ENCODE data around the gene GRIN2D.

The GRIN2D gene

GRCh38 chr19:48396824-48397176, 3.3 kb downstream of the GRIN2D start:
- in situ Hi-C loops (cut with HindIII; ENCODE audit: low sequenced_read_pairs): no loop called here

- in situ Hi-C loops (cut with HindIII; ENCODE audit: low sequenced_read_pairs): no loop called here
Observed at GRCh38 chr19:48397263-48398101, 4.0 kb downstream of the GRIN2D start.

GRCh38 chr19:48398102-48398374, 4.6 kb downstream of the GRIN2D start:
- in situ Hi-C loops (cut with HindIII; ENCODE audit: low sequenced_read_pairs): no loop called here

GRCh38 chr19:48398375-48399235, 5.1 kb downstream of the GRIN2D start:
- in situ Hi-C loops (cut with HindIII; ENCODE audit: low sequenced_read_pairs): no loop called here

DNA sequence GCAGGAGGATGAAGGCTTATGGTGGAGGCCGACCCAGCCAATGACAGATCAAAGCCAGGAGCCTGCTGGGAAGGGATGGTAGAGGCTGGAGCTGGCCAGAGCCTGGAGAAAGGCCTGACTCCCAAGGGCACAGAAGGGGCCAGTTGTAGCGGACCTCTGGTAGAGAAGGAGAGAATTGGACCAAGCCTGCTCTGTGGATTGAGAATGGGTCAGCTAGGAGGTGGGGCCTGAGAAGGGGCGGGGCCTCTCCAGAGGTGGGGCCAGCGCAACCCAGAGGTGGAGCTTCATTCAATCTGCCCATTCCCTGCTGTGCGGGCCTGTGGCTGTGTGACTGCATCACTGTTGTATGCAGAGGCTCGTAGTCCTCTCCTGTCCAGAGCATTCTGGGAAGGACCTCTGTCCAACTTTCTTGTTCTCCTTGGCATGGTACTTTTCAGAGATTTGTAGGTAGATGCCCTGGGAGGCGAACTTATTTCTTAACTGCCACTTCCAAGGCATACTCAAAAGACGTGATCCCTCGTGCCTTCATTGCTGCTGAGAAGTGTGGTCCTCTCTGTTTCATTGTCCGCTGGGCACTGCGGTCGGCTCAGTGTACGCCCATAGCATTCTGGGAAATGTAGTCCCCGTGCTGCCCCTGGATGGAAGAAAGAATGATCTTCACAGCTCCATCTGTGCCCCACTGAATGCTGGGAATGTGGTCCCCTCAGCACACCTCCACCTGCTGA, 6.7 kb downstream of the GRIN2D start:
- in situ Hi-C loops (cut with HindIII; ENCODE audit: low sequenced_read_pairs): loop anchor here (5.0 kb wide), 1 partner anchor 38 kb away; the partner anchor contains the start of genes SYNGR4 and TMEM143

DNA sequence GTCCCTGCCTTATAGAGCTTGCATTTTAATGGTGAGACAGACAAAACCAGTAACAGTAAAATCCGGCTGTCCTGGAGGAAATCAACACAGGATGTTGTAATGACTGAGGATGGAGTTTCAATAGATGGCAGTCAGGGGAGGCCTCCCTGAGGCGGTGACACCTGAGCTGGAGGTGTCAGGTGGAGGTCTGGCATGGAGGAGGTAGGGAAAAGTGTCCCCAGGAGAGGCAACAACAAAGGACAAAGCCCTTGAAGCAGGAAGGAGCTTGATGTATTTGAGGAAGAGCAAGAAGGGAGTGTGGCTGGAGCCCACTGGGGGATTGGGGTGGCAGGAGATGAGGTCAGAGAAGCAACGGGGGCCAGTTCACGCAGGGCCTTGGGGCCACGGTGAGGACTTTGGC, 7.8 kb downstream of the GRIN2D start:
- in situ Hi-C loops (cut with HindIII; ENCODE audit: low sequenced_read_pairs): loop anchor here (5.0 kb wide), 1 partner anchor 39 kb away; the partner anchor contains the start of genes SYNGR4 and TMEM143

- in situ Hi-C loops (cut with HindIII; ENCODE audit: low sequenced_read_pairs): loop anchor here (5.0 kb wide), 1 partner anchor 41 kb away; the partner anchor contains the start of genes SYNGR4 and TMEM143
Observed at GRCh38 chr19:48403606-48404005, 10.1 kb downstream of the GRIN2D start.

- in situ Hi-C loops (cut with HindIII; ENCODE audit: low sequenced_read_pairs): no loop called here
Observed at GRCh38 chr19:48405010-48405659, 11.7 kb downstream of the GRIN2D start.

GRCh38 chr19:48405850-48406249, 12.4 kb downstream of the GRIN2D start:
- in situ Hi-C loops (cut with HindIII; ENCODE audit: low sequenced_read_pairs): no loop called here

GRCh38 chr19:48413879-48414587, 20.6 kb downstream of the GRIN2D start:
- in situ Hi-C loops (cut with HindIII; ENCODE audit: low sequenced_read_pairs): no loop called here

DNA sequence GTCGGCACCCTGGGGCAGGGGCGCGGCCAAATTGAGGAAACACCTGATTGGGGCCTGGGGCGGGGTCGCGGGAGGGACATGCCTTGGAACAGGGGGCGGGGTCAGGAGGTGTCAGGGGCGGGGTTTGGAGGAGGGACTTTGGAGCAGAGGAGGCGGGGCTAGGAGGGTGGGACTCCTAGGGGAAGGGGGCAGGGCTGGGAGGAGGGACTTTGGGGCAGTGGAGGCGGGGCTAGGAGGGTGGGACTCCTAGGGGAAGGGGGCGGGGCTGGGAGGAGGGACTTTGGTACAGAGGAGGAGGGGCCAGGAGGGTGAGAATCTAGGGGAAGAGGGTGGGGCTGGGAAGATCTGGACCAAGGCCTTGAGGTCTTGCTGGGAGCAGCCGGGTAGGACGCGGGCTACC, 21.9 kb downstream of the GRIN2D start:
- in situ Hi-C loops (cut with HindIII; ENCODE audit: low sequenced_read_pairs): no loop called here

DNA sequence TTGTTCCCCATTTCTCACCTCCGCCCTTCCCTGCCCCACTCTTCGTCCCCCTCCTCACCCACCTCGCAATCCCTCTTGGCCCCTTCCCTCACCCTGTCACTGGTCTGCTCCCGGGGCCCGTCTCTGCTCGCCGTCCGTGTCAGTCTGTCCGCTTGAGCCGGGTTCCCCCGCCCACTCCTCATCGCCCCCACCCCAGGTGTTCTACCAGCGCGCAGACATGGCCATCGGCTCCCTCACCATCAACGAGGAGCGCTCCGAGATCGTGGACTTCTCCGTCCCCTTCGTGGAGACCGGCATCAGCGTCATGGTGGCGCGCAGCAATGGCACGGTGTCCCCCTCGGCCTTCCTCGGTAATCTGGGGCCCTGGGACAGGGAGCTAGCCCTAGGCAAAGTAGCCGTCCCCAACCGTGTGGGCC, 22.3 kb downstream of the GRIN2D start:
- in situ Hi-C loops (cut with HindIII; ENCODE audit: low sequenced_read_pairs): no loop called here

DNA sequence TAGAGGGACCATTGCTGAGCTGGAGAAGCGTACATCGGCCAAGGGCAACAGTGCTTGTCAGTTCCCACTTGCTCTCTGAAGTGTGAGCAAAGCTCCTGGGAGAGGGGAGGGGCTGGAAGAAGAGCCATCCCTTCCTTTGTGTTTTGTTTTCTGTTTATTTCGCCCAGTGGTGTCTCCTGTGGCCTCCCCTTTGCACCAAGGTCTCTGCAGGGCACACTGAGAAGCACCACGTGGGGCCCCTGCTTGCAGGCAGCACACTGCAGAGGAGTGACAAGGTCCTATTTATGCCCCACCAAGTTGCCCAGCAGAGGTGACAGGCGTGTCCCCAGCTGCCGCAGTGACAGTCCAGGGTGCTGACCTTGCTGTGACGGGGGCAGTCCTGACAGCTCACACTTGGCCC, 24.0 kb downstream of the GRIN2D start:
- in situ Hi-C loops (cut with HindIII; ENCODE audit: low sequenced_read_pairs): no loop called here

GRCh38 chr19:48418317-48419064, 25.0 kb downstream of the GRIN2D start:
- in situ Hi-C loops (cut with HindIII; ENCODE audit: low sequenced_read_pairs): no loop called here

GRCh38 chr19:48419158-48419920, 25.9 kb downstream of the GRIN2D start:
- in situ Hi-C loops (cut with HindIII; ENCODE audit: low sequenced_read_pairs): no loop called here

GRCh38 chr19:48421548-48421947, 28.1 kb downstream of the GRIN2D start:
- in situ Hi-C loops (cut with HindIII; ENCODE audit: low sequenced_read_pairs): no loop called here

DNA sequence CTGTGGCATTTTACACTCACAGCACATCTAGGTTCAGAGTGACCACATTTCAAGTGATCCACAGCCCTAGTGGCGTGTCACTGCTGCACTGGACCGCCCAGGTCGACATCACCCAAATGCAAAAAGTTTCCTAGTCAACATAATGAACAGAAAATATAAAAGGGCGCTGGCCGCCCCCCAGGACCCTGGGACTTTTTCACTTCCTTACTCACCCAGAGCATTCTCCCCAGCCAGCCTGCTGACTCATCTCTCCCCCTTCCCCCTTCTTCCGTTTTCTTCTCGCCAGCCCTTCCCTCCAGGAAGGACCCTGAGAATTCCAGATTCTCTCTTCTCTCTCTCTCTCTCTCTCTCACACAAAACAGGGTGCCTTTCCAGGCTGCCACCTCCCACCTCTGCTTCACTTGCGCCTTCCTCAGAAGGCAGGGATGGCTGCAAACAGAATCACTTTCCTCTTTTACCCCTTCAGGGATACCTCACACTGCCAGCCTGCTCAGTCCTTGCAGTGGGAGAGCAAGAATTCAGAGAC, 31.3 kb downstream of the GRIN2D start:
- in situ Hi-C loops (cut with HindIII; ENCODE audit: low sequenced_read_pairs): no loop called here

GRCh38 chr19:48428670-48429069, 35.2 kb downstream of the GRIN2D start:
- in situ Hi-C loops (cut with HindIII; ENCODE audit: low sequenced_read_pairs): no loop called here

DNA sequence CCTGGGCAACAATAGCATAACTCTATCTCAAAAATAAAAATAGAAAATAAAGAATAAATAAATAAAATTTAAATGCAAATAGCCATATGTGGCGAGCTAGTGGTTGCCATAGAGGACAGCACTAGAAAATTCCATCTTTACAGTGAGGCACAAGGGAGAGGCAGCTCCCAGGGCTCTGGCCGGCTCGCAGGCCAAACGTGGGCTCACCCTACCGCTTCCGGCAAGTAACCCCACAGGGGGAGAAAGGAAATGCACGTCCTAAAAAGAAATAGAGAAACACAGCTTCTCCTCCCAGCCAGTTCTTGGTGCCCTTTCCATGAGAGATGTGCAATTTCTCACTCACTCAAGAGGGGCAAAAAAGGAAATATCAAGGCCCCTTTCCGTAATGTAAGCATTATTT, 39.9 kb downstream of the GRIN2D start:
- in situ Hi-C loops (cut with HindIII; ENCODE audit: low sequenced_read_pairs): no loop called here

Data from endothelial cell of hepatic sinusoid (primary cell).